K562 (cell line): ENCODE measurements around the gene MBD3. TPM values are rescaled to one million over a fixed set of nuclear protein-coding genes. Genes with fewer than 3 reads are reported as not detected.

Source experiments
- CCAR2 ChIP-seq: fragments of 200-400 bp; formaldehyde crosslinking; IDR thresholded peaks from 2 replicates; pipeline ENCODE4 v1.6.1; 2017; ENCODE audit warnings: mild to moderate bottlenecking, low read depth, low read length
- ELF4 ChIP-seq: fragments of 450-650 bp; formaldehyde crosslinking; IDR thresholded peaks from 2 replicates; pipeline ENCODE4 v1.4.0; 2022; ENCODE audit warnings: missing genetic modification characterization
- FOXO4 ChIP-seq: fragments of 450-650 bp; formaldehyde crosslinking; IDR thresholded peaks from 2 replicates; pipeline ENCODE4 v1.4.0; 2020; ENCODE audit warnings: mild to moderate bottlenecking, moderate library complexity
- GABPA ChIP-seq: fragments of 200-800 bp; sonication (Bioruptor generic); conservative IDR thresholded peaks from 2 replicates; pipeline ENCODE4 v1.6.1; 2016; ENCODE audit warnings: low read depth, missing genetic modification characterization, missing compliant biosample characterization
- HIVEP1 ChIP-seq: fragments of 250-450 bp; sonication (Bioruptor Pico); IDR thresholded peaks from 2 replicates; pipeline ENCODE4 v1.4.0; 2020; ENCODE audit warnings: mild to moderate bottlenecking
- JUN ChIP-seq, 2 experiments: sonication (generic) in 1 of 2; formaldehyde crosslinking in 1 of 2; IDR thresholded peaks; 2 replicates each; pipeline versions ENCODE4 v1.6.1 to v1.8.0; 2012 to 2022; ENCODE audit warnings: borderline replicate concordance in 2 of 2, mild to moderate bottlenecking in 2 of 2, improper control_type of control experiment in 1 of 2, low read depth in 1 of 2, low read length in 1 of 2, missing genetic modification reagents in 1 of 2
- KHSRP ChIP-seq: fragments of 450-650 bp; IDR thresholded peaks from 2 replicates; pipeline ENCODE4 v1.6.1; 2017
- MAFK ChIP-seq: IDR thresholded peaks from 2 replicates; pipeline ENCODE4 v1.6.1; 2011; ENCODE audit warnings: low read length, improper control_type of control experiment
- NCOA4 ChIP-seq: fragments of 450-650 bp; IDR thresholded peaks from 2 replicates; pipeline ENCODE4 v1.6.1; 2018; ENCODE audit warnings: mild to moderate bottlenecking; ENCODE audit not compliant: partially characterized antibody
- NCOA6 ChIP-seq: fragments of 450-650 bp; IDR thresholded peaks from 2 replicates; pipeline ENCODE4 v1.6.1; 2017; ENCODE audit warnings: mild to moderate bottlenecking
- NR3C1 ChIP-seq: sonication (generic); formaldehyde crosslinking; IDR thresholded peaks from 2 replicates; pipeline ENCODE4 v1.8.1; 2022; ENCODE audit warnings: missing genetic modification reagents
- POLR2A ChIP-seq: fragments of 450-650 bp; conservative IDR thresholded peaks from 2 replicates; pipeline ENCODE4 v1.6.1; 2016
- RBM25 ChIP-seq: fragments of 200-400 bp; formaldehyde crosslinking; IDR thresholded peaks from 2 replicates; pipeline ENCODE4 v1.6.1; 2018; ENCODE audit warnings: low read length, low read depth, moderate library complexity; ENCODE audit not compliant: severe bottlenecking
- RHOXF2B ChIP-seq: fragments of 250-450 bp; sonication (Bioruptor Pico); conservative IDR thresholded peaks from 2 replicates; pipeline ENCODE4 v1.5.1; 2021
- RUNX1 ChIP-seq: sonication (generic); IDR thresholded peaks from 2 replicates; pipeline ENCODE4 v1.6.1; 2016; ENCODE audit warnings: antibody characterized with exemption, low read depth
- SMARCB1 ChIP-seq: IDR thresholded peaks from 2 replicates; pipeline ENCODE4 v1.6.1; 2011; ENCODE audit warnings: improper control_type of control experiment, low read depth; ENCODE audit not compliant: insufficient read length
- SOX6 ChIP-seq: fragments of 450-650 bp; IDR thresholded peaks from 2 replicates; pipeline ENCODE4 v1.6.1; 2014; ENCODE audit warnings: mild to moderate bottlenecking
- SRSF1 ChIP-seq: fragments of 200-400 bp; formaldehyde crosslinking; IDR thresholded peaks from 2 replicates; pipeline ENCODE4 v1.6.1; 2017; ENCODE audit warnings: mild to moderate bottlenecking, low read depth, low read length, moderate library complexity
- TGIF2 ChIP-seq: sonication (generic); formaldehyde crosslinking; IDR thresholded peaks from 2 replicates; pipeline ENCODE4 v1.8.1; 2022; ENCODE audit warnings: mild to moderate bottlenecking, missing genetic modification reagents, moderate library complexity
- TSC22D4 ChIP-seq: fragments of 450-650 bp; IDR thresholded peaks from 2 replicates; pipeline ENCODE4 v1.6.1; 2016; ENCODE audit warnings: missing genetic modification characterization, missing biosample characterization, control low read depth
- ZKSCAN1 ChIP-seq: fragments of 150-350 bp; IDR thresholded peaks from 2 replicates; pipeline ENCODE4 v1.6.1; 2016; ENCODE audit warnings: low read depth, low read length
- ZNF143 ChIP-seq: sonication (generic); formaldehyde crosslinking; IDR thresholded peaks from 2 replicates; pipeline ENCODE4 v1.9.0; 2022; ENCODE audit warnings: mild to moderate bottlenecking, missing genetic modification reagents
- ZNF592 ChIP-seq: fragments of 450-650 bp; IDR thresholded peaks from 2 replicates; pipeline ENCODE4 v1.6.1; 2017; ENCODE audit warnings: antibody characterized with exemption, mild to moderate bottlenecking
- polyA plus RNA-seq, 8 experiments: library from polyadenylated mRNA; depleted of rRNA in 4 of 8; stranded (reverse) in 5 of 8; unstranded in 3 of 8; fragments of >200 nt; fragmentation: Nextera tagmentation in 2 of 8; fragmentation: Illumina TruSeq in 1 of 8; extraction: Ambion mirVana in 2 of 8; extraction: Trizol in 1 of 8; gene quantifications; 2 replicates each; pipeline versions ENCODE4 v1.2.1 to v1.2.3, GENCODE V29; 2011 to 2014; ENCODE audit warnings: inconsistent platforms in 1 of 8, missing spikeins in 1 of 8
- total RNA-seq, 7 experiments: library from RNA; depleted of rRNA in 6 of 7; stranded (reverse); fragments of >200 nt in 6 of 7; fragmentation: Illumina TruSeq in 2 of 7; extraction: Trizol in 2 of 7; gene quantifications; 2 replicates each; pipeline versions ENCODE4 v1.2.1 to v1.2.3, GENCODE V29; 2011 to 2021; ENCODE audit warnings: low replicate concordance in 1 of 7
- TF ChIP-seq, protein P1 (sequence below): sonication (generic); formaldehyde crosslinking; IDR thresholded peaks from 2 replicates; pipeline ENCODE4 v1.8.0; 2022; ENCODE audit warnings: mild to moderate bottlenecking, low read depth, missing genetic modification reagents

Gene MBD3
- total and polyA plus RNA-seq, 9 of the 15 experiments (the other 6 are each of a cell fraction or from before 2014, with no cell fraction given), result 0.24 to 137 (median 30.9) TPM

DNA sequence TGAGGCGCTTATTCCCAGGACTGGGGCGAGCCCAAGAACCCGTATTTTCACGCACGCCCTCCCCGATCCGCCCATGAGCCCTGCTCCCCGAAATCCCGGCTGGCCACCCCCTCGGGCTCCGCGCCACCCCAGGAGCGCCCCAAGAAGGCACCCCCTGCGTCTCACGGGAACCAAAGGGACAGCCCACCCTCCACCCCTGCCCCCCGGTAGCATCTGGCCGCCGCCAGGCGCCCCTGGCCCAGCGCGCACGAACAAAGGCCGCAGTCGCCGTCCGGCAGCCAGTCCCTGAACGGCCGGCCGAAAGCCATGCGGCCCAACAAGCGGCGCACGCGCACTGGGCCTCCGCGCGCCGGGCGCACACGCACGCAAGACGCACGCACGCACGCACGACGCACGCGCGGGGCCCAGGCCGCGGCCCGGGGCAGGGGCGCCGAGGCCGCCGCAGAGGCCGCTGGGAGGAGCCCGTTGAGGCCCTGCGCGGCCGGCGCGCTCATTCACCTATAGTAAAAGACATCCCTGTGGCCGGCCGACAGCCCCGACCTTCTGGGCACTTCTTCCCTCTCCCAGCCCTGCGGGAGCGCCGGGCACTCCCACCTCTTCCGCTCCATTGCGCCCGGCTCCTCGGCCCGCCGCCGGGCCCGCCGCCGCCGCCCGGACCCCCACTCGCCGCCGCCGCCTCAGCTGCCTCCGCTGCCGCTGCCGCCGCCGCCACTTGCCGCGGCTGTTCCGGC, 476 bp downstream of the MBD3 start (continued):
- no peak for TF ChIP-seq JUN (IDR thresholded peaks at IDR 0.05; ENCODE audit: borderline replicate concordance, low read depth, low read length)
- TF ChIP-seq JUN (CRISPR knock-in tag; IDR thresholded peaks at IDR 0.05; ENCODE audit: borderline replicate concordance), result no peak
- TF ChIP-seq POLR2A, result peak; percentile 93
- TF ChIP-seq NCOA6, result peak; percentile 65; the same call in 1 of the 2 replicates
- no peak for TF ChIP-seq SOX6
- TF ChIP-seq SMARCB1, result no peak
- TF ChIP-seq ELF4, result no peak
- TF ChIP-seq, protein P1, sequence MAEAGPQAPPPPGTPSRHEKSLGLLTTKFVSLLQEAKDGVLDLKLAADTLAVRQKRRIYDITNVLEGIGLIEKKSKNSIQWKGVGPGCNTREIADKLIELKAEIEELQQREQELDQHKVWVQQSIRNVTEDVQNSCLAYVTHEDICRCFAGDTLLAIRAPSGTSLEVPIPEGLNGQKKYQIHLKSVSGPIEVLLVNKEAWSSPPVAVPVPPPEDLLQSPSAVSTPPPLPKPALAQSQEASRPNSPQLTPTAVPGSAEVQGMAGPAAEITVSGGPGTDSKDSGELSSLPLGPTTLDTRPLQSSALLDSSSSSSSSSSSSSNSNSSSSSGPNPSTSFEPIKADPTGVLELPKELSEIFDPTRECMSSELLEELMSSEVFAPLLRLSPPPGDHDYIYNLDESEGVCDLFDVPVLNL, result no peak
- TF ChIP-seq TGIF2, result no peak
- no peak for TF ChIP-seq CCAR2
- no peak for TF ChIP-seq KHSRP
- TF ChIP-seq TSC22D4 (tag), result no peak
- TF ChIP-seq HIVEP1 (CRISPR knock-in tag), result 0 out of 2 replicates have a peak, but pooled peaks have one; percentile 21
- TF ChIP-seq ZNF592, result peak; percentile 48; the same call in 1 of the 2 replicates
- no peak for TF ChIP-seq ZNF143
- TF ChIP-seq MAFK, result no peak
- no peak for TF ChIP-seq ZKSCAN1
- no peak for TF ChIP-seq SRSF1
- no peak for TF ChIP-seq NCOA4
- no peak for TF ChIP-seq RBM25
- no peak for TF ChIP-seq NR3C1
- TF ChIP-seq RUNX1, result no peak
- TF ChIP-seq RHOXF2B (CRISPR knock-in tag), result no peak
- no peak for TF ChIP-seq FOXO4 (CRISPR knock-in tag)
- 0 out of 2 replicates have a peak, but pooled peaks have one; percentile 26 for TF ChIP-seq GABPA
